Measurements from ENCODE around the gene STAB1. TPM values are rescaled to one million over a fixed set of nuclear protein-coding genes. Genes with fewer than 3 reads are reported as not detected.

STAB1 gene
- total and polyA plus RNA-seq, 10 of the 15 experiments (the other 5 are each of a cell fraction or from before 2014, with no cell fraction given), result 0.46 TPM; not detected in 9

DNA sequence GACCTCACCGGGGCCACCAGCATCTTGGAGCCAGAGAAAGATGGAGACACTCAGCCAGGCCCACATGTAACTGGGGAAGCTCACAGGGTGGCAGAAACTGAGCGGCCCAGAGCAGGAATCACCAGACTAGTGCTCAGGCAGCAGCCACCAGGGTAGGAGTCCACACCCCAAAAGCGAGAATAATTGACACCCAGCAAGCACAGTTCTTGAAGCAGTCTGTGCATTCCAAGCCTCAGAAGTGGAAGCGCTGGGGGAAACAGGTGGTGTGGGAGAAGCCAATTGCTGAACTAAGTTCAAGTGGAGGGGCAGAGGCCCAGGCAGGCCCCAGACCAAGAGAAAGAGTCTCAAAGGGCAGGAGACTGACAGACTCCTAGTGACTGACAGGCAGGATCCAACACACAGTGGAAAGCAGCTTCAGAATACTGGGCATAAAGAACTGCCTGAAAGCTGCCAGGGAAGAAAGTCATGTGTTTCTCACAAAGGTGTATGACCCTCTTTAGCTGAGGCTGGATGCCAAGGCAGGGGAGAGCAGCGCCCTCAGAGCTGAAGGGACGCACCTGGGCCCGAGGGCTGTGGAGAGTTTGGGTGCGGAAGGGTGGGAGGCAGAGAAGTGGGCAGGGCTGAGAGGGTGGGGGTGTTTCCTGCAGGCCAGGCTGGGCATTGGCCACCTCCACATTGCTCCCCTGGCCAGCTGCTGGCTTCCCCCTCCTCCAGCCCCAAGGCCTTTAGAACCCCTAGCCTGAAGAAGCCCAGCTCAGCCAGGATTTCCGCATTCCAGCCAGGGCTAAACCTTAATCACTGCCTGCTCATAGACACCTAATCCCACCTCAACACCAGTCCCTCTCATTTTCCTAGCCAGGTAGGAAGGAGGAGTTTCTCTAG lies 30.8 kb downstream of the STAB1 start:
- no peaks in the 10 kb centered on the region for H3K9me3 ChIP-seq (replicated peaks; ENCODE audit: control insufficient read depth, insufficient read depth, low read length)
- no peak overlapping the region for H3K9ac ChIP-seq (ENCODE audit: control insufficient read depth, insufficient read depth, low read length)
- no peaks in the 10 kb centered on the region for H4K20me1 ChIP-seq (ENCODE audit: control insufficient read depth, insufficient read depth)
- H3K79me2 ChIP-seq (ENCODE audit: control insufficient read depth, insufficient read depth, low read length), result peaks cover 3% of the 10 kb centered on the region
- DNase-seq (ENCODE audit: low read depth, low spot score), result no peak
- ChIA-PET POLR2A (interaction anchor here (1.3 kb wide), 1 partner anchor 10 kb away, joined by 3 read pairs; the partner anchor contains the start of gene UQCC5), SMC1A (ENCODE audit: uncharacterized antibody, unreplicated experiment) (no interaction called here), CTCF (no interaction called here), RAD21 (ENCODE audit: unreplicated experiment) (no interaction called here)
- H3K27me3 ChIP-seq (replicated peaks in 1 of 2; ENCODE audit: control insufficient read depth in 2 of 2, insufficient read depth in 2 of 2, low read length in 1 of 2), result no peaks in the 10 kb centered on the region
- in situ Hi-C loops (cut with MboI), result no loop called here
- H3K36me3 ChIP-seq (ENCODE audit: control insufficient read depth in 2 of 2, insufficient read depth in 2 of 2, low read length in 1 of 2), result peaks cover 0 to 15% of the 10 kb centered on the region in 2 experiments; a peak in 2 of 4 replicates
- FAIRE-seq, result no peak
- H2AFZ ChIP-seq (ENCODE audit: control insufficient read depth, low read depth, low read length), result no peak overlapping the region
- no peaks in the 10 kb centered on the region for H3K4me1 ChIP-seq (ENCODE audit: control insufficient read depth, insufficient read depth, low read length)
- intact Hi-C loops (cut with micrococcal nuclease; ENCODE audit: unreplicated experiment), result no loop called here
- no peak overlapping the region for H3K27ac ChIP-seq (ENCODE audit: control insufficient read depth, insufficient read depth)
- ATAC-seq, result no peak
- WGBS (ENCODE audit: insufficient coverage, insufficient replicate concordance, low lambda C conversion rate, missing lambda C conversion rate), result 97% methylated on average over 9 of the region's 9 CpGs
- no TSS peak for BruUV-seq (replicated peaks)
- no peak overlapping the region for H3K4me2 ChIP-seq (ENCODE audit: control insufficient read depth, insufficient read depth)
- H3K4me3 ChIP-seq, result no peak overlapping the region
- no peak for TF ChIP-seq SMAD5 (IDR thresholded peaks at IDR 0.05; ENCODE audit: low read depth)
- TF ChIP-seq CBX3 (IDR thresholded peaks at IDR 0.05; ENCODE audit: borderline replicate concordance, low read depth), result no peak
- TF ChIP-seq, protein P1, sequence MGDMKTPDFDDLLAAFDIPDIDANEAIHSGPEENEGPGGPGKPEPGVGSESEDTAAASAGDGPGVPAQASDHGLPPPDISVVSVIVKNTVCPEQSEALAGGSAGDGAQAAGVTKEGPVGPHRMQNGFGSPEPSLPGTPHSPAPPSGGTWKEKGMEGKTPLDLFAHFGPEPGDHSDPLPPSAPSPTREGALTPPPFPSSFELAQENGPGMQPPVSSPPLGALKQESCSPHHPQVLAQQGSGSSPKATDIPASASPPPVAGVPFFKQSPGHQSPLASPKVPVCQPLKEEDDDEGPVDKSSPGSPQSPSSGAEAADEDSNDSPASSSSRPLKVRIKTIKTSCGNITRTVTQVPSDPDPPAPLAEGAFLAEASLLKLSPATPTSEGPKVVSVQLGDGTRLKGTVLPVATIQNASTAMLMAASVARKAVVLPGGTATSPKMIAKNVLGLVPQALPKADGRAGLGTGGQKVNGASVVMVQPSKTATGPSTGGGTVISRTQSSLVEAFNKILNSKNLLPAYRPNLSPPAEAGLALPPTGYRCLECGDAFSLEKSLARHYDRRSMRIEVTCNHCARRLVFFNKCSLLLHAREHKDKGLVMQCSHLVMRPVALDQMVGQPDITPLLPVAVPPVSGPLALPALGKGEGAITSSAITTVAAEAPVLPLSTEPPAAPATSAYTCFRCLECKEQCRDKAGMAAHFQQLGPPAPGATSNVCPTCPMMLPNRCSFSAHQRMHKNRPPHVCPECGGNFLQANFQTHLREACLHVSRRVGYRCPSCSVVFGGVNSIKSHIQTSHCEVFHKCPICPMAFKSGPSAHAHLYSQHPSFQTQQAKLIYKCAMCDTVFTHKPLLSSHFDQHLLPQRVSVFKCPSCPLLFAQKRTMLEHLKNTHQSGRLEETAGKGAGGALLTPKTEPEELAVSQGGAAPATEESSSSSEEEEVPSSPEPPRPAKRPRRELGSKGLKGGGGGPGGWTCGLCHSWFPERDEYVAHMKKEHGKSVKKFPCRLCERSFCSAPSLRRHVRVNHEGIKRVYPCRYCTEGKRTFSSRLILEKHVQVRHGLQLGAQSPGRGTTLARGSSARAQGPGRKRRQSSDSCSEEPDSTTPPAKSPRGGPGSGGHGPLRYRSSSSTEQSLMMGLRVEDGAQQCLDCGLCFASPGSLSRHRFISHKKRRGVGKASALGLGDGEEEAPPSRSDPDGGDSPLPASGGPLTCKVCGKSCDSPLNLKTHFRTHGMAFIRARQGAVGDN (IDR thresholded peaks at IDR 0.05), result no peak
- no peak for TF ChIP-seq ZBTB40 (IDR thresholded peaks at IDR 0.05; ENCODE audit: borderline replicate concordance)
- no peak for TF ChIP-seq KAT2A (conservative IDR thresholded peaks at IDR 0.05; ENCODE audit: control insufficient read depth, low read depth, low read length)
- TF ChIP-seq, protein P2, sequence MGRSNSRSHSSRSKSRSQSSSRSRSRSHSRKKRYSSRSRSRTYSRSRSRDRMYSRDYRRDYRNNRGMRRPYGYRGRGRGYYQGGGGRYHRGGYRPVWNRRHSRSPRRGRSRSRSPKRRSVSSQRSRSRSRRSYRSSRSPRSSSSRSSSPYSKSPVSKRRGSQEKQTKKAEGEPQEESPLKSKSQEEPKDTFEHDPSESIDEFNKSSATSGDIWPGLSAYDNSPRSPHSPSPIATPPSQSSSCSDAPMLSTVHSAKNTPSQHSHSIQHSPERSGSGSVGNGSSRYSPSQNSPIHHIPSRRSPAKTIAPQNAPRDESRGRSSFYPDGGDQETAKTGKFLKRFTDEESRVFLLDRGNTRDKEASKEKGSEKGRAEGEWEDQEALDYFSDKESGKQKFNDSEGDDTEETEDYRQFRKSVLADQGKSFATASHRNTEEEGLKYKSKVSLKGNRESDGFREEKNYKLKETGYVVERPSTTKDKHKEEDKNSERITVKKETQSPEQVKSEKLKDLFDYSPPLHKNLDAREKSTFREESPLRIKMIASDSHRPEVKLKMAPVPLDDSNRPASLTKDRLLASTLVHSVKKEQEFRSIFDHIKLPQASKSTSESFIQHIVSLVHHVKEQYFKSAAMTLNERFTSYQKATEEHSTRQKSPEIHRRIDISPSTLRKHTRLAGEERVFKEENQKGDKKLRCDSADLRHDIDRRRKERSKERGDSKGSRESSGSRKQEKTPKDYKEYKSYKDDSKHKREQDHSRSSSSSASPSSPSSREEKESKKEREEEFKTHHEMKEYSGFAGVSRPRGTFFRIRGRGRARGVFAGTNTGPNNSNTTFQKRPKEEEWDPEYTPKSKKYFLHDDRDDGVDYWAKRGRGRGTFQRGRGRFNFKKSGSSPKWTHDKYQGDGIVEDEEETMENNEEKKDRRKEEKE (IDR thresholded peaks at IDR 0.05), result no peak
- no peak for TF ChIP-seq SMC3 (IDR thresholded peaks at IDR 0.05; ENCODE audit: borderline replicate concordance, low read length)
- TF ChIP-seq, protein P3, sequence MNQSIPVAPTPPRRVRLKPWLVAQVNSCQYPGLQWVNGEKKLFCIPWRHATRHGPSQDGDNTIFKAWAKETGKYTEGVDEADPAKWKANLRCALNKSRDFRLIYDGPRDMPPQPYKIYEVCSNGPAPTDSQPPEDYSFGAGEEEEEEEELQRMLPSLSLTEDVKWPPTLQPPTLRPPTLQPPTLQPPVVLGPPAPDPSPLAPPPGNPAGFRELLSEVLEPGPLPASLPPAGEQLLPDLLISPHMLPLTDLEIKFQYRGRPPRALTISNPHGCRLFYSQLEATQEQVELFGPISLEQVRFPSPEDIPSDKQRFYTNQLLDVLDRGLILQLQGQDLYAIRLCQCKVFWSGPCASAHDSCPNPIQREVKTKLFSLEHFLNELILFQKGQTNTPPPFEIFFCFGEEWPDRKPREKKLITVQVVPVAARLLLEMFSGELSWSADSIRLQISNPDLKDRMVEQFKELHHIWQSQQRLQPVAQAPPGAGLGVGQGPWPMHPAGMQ (IDR thresholded peaks at IDR 0.05; ENCODE audit: borderline replicate concordance), result no peak
- no peak for TF ChIP-seq ASH2L (IDR thresholded peaks at IDR 0.05; ENCODE audit: borderline replicate concordance, low read depth)
- no peak for TF ChIP-seq ATF7 (IDR thresholded peaks at IDR 0.05; ENCODE audit: low read depth)

All from GM12878 (cell line).